Spinal cord (tissue), 10 donors: ENCODE measurements around the gene GPR153. TPM values are rescaled to one million over a fixed set of nuclear protein-coding genes. Genes with fewer than 3 reads are reported as not detected.

Source experiments
- DNase-seq, 6 donors: peaks; one replicate each; pipeline versions ENCODE4 v3.0.0 to v3.0.0-alpha.2; 2013 to 2015; ENCODE audit warnings: low spot score in 6 of 6, low read depth in 4 of 6
- H3K27ac ChIP-seq: one replicate; pipeline ENCODE4 v1.5.1; 2013; ENCODE audit warnings: low read depth, low read length, control low read depth
- H3K27me3 ChIP-seq: one replicate; pipeline ENCODE4 v1.6.1; 2013; ENCODE audit warnings: low read length; ENCODE audit not compliant: control insufficient read depth, insufficient read depth
- H3K36me3 ChIP-seq: one replicate; pipeline ENCODE4 v1.6.1; 2013; ENCODE audit warnings: low read length; ENCODE audit not compliant: control insufficient read depth, insufficient read depth
- H3K4me1 ChIP-seq: one replicate; pipeline ENCODE4 v1.6.1; 2013; ENCODE audit warnings: low read length; ENCODE audit not compliant: control insufficient read depth, insufficient read depth
- H3K4me3 ChIP-seq: one replicate; pipeline ENCODE4 v1.5.1; 2013; ENCODE audit warnings: low read depth, low read length, control low read depth
- H3K9me3 ChIP-seq: one replicate; pipeline ENCODE4 v1.6.1; 2013; ENCODE audit warnings: low read length; ENCODE audit not compliant: control insufficient read depth, insufficient read depth
- WGBS: methylation state at CpG from one replicate; pipeline ENCODE4 v1.1.5; 2013; ENCODE audit warnings: missing lambda C conversion rate; ENCODE audit not compliant: insufficient coverage; 5-methylcytosine and 5-hydroxymethylcytosine counted together
- polyA plus RNA-seq, 2 donors: library from polyadenylated mRNA; unstranded; fragments of 120-200 nt; gene quantifications; one replicate each; pipeline ENCODE4 v1.2.1, GENCODE V29; 2013; ENCODE audit not compliant: insufficient read length in 2 of 2
- total RNA-seq, 2 donors: library from RNA; depleted of rRNA in 1 of 2; stranded (reverse); fragments of 120-200 nt in 1 of 2; fragments of >200 nt in 1 of 2; gene quantifications; one replicate each; pipeline versions ENCODE4 v1.2.3 to v1.2.4, GENCODE V29; 2013 to 2014
- donor health status: healthy.

The GPR153 gene
- total and polyA plus RNA-seq, 4 donors, result 9.3 to 49.5 (median 27.6) TPM

- Histone ChIP-seq H3K27ac (no peak overlapping the region), H3K4me1 (peaks cover 62% of the 10 kb centered on the region), H3K4me3 (no peak overlapping the region), H3K27me3 (peaks cover 47% of the 10 kb centered on the region), H3K36me3 (no peaks in the 10 kb centered on the region), H3K9me3 (no peaks in the 10 kb centered on the region)
- no peak for DNase-seq
- 12% methylated on average over 3 of the region's 7 CpGs for WGBS
Measured at GRCh38 chr1:6239213-6239752, 21.6 kb downstream of the GPR153 start.

GRCh38 chr1:6237093-6237492, 23.8 kb downstream of the GPR153 start:
- no peak for DNase-seq
- peaks cover 46% of the 10 kb centered on the region for H3K4me1 ChIP-seq
- H3K36me3 ChIP-seq, result peaks cover 16% of the 10 kb centered on the region
- no peak overlapping the region for H3K27ac ChIP-seq
- WGBS, result 100% methylated on average over 3 of the region's 4 CpGs
- no peak overlapping the region for H3K4me3 ChIP-seq
- H3K9me3 ChIP-seq, result no peaks in the 10 kb centered on the region
- H3K27me3 ChIP-seq, result peaks cover 30% of the 10 kb centered on the region

GRCh38 chr1:6235296-6235677, 25.6 kb downstream of the GPR153 start:
- Histone ChIP-seq H3K27me3 (peaks cover 12% of the 10 kb centered on the region), H3K4me1 (peaks cover 32% of the 10 kb centered on the region), H3K27ac (no peak overlapping the region), H3K36me3 (peaks cover 28% of the 10 kb centered on the region), H3K4me3 (peak overlapping the region; percentile 64), H3K9me3 (no peaks in the 10 kb centered on the region)
- peak in 1 of 6 donors; percentile 26 for DNase-seq
- WGBS, result 0% methylated on average over 29 of the region's 30 CpGs

GRCh38 chr1:6234502-6235295, 26.2 kb downstream of the GPR153 start:
- peak overlapping the region; percentile 64 for H3K4me3 ChIP-seq
- peaks cover 26% of the 10 kb centered on the region for H3K4me1 ChIP-seq
- peaks cover 6% of the 10 kb centered on the region for H3K27me3 ChIP-seq
- no peaks in the 10 kb centered on the region for H3K9me3 ChIP-seq
- H3K27ac ChIP-seq, result no peak overlapping the region
- WGBS, result 44% methylated on average over 19 of the region's 20 CpGs
- no peak for DNase-seq
- H3K36me3 ChIP-seq, result peaks cover 34% of the 10 kb centered on the region

- H3K27me3 ChIP-seq, result no peaks in the 10 kb centered on the region
- no peak overlapping the region for H3K27ac ChIP-seq
- WGBS, result 80% methylated on average over 1 of the region's 1 CpG
- H3K4me3 ChIP-seq, result no peak overlapping the region
- peaks cover 47% of the 10 kb centered on the region for H3K36me3 ChIP-seq
- no peaks in the 10 kb centered on the region for H3K9me3 ChIP-seq
- DNase-seq, result no peak
- peaks cover 17% of the 10 kb centered on the region for H3K4me1 ChIP-seq
Measured at GRCh38 chr1:6233376-6233775, 27.5 kb downstream of the GPR153 start.

- no peak overlapping the region for H3K4me3 ChIP-seq
- H3K4me1 ChIP-seq, result no peaks in the 10 kb centered on the region
- H3K27me3 ChIP-seq, result no peaks in the 10 kb centered on the region
- 91% methylated on average over 8 of the region's 8 CpGs for WGBS
- H3K36me3 ChIP-seq, result peaks cover 88% of the 10 kb centered on the region
- no peak for DNase-seq
- H3K27ac ChIP-seq, result no peak overlapping the region
- H3K9me3 ChIP-seq, result no peaks in the 10 kb centered on the region
Measured at GRCh38 chr1:6225651-6226050, 35.2 kb downstream of the GPR153 start.

GRCh38 chr1:6224718-6225117, 36.2 kb downstream of the GPR153 start:
- Histone ChIP-seq H3K27ac (no peak overlapping the region), H3K27me3 (no peaks in the 10 kb centered on the region), H3K36me3 (peaks cover 84% of the 10 kb centered on the region), H3K4me3 (no peak overlapping the region), H3K9me3 (no peaks in the 10 kb centered on the region), H3K4me1 (no peaks in the 10 kb centered on the region)
- DNase-seq, result no peak
- 91% methylated on average over 14 of the region's 15 CpGs for WGBS

- Histone ChIP-seq H3K4me3 (no peak overlapping the region), H3K36me3 (peaks cover 77% of the 10 kb centered on the region), H3K9me3 (no peaks in the 10 kb centered on the region), H3K4me1 (no peaks in the 10 kb centered on the region), H3K27me3 (no peaks in the 10 kb centered on the region), H3K27ac (no peak overlapping the region)
- no peak for DNase-seq
- 98% methylated on average over 10 of the region's 13 CpGs for WGBS
Measured at GRCh38 chr1:6223617-6224016, 37.3 kb downstream of the GPR153 start.

GRCh38 chr1:6222636-6223035, 38.3 kb downstream of the GPR153 start:
- Histone ChIP-seq H3K27me3 (no peaks in the 10 kb centered on the region), H3K27ac (no peak overlapping the region), H3K4me3 (no peak overlapping the region), H3K36me3 (peaks cover 70% of the 10 kb centered on the region), H3K4me1 (no peaks in the 10 kb centered on the region), H3K9me3 (no peaks in the 10 kb centered on the region)
- DNase-seq, result no peak
- 79% methylated on average over 5 of the region's 6 CpGs for WGBS

- Histone ChIP-seq H3K4me3 (no peak overlapping the region), H3K4me1 (no peaks in the 10 kb centered on the region), H3K27ac (no peak overlapping the region), H3K9me3 (no peaks in the 10 kb centered on the region), H3K36me3 (peaks cover 64% of the 10 kb centered on the region), H3K27me3 (no peaks in the 10 kb centered on the region)
- WGBS, result 89% methylated on average over 10 of the region's 12 CpGs
- DNase-seq, result no peak
Measured at GRCh38 chr1:6221210-6221784, 39.6 kb downstream of the GPR153 start.
